Smooth muscle cell (in vitro differentiated cells): ENCODE results near the gene PTPRF. TPM values are rescaled to one million over a fixed set of nuclear protein-coding genes. Genes with fewer than 3 reads are reported as not detected.

Experiments
- DNase-seq: peaks from one replicate; lab custom pipeline; 2025; ENCODE audit not compliant: unreplicated experiment; lab: John Stamatoyannopoulos, UW
- H2AFZ ChIP-seq: fragments of 200-600 bp; sonication (generic); 2 replicates; pipeline ENCODE4 v1.6.0; 2016; ENCODE audit warnings: antibody characterized with exemption, low read depth, mild to moderate bottlenecking
- H3F3A ChIP-seq: fragments of 200-600 bp; sonication (generic); 2 replicates; pipeline ENCODE4 v1.6.0; 2017; ENCODE audit warnings: antibody characterized with exemption, low read depth
- H3K27ac ChIP-seq: fragments of 200-600 bp; sonication (generic); 2 replicates; pipeline ENCODE4 v1.5.1; 2016; ENCODE audit warnings: low read depth, mild to moderate bottlenecking
- H3K27me3 ChIP-seq: fragments of 200-600 bp; sonication (generic); 2 replicates; pipeline ENCODE4 v1.6.1; 2016; ENCODE audit warnings: low read depth, mild to moderate bottlenecking
- H3K36me3 ChIP-seq: fragments of 200-600 bp; sonication (generic); 2 replicates; pipeline ENCODE4 v1.5.1; 2016; ENCODE audit warnings: low read depth
- H3K4me1 ChIP-seq: fragments of 200-600 bp; sonication (generic); 2 replicates; pipeline ENCODE4 v1.5.1; 2016; ENCODE audit warnings: low read depth
- H3K4me2 ChIP-seq: fragments of 200-600 bp; sonication (generic); 2 replicates; pipeline ENCODE4 v1.6.0; 2016; ENCODE audit warnings: mild to moderate bottlenecking
- H3K4me3 ChIP-seq: fragments of 200-600 bp; sonication (generic); 2 replicates; pipeline ENCODE4 v1.5.1; 2016; ENCODE audit warnings: mild to moderate bottlenecking
- H3K79me2 ChIP-seq: fragments of 200-600 bp; sonication (generic); 2 replicates; pipeline ENCODE4 v1.6.0; 2016; ENCODE audit warnings: low read depth, mild to moderate bottlenecking
- H3K9ac ChIP-seq: fragments of 200-600 bp; sonication (generic); 2 replicates; pipeline ENCODE4 v1.6.0; 2016; ENCODE audit warnings: low read depth
- H3K9me3 ChIP-seq: fragments of 200-600 bp; sonication (generic); replicated peaks from 2 replicates; pipeline ENCODE4 v1.5.1; 2016; ENCODE audit warnings: low read depth
- H4K20me1 ChIP-seq: fragments of 200-600 bp; sonication (generic); 2 replicates; pipeline ENCODE4 v1.6.0; 2016; ENCODE audit warnings: low read depth
- CTCF ChIP-seq: fragments of 200-600 bp; sonication (generic); IDR thresholded peaks from 2 replicates; pipeline ENCODE4 v1.5.1; 2017; ENCODE audit warnings: borderline replicate concordance, mild to moderate bottlenecking, antibody characterized with exemption; ENCODE audit not compliant: insufficient read depth, poor library complexity, severe bottlenecking
- WGBS: methylation state at CpG from one replicate; pipeline ENCODE4 v1.1.7; 2016; ENCODE audit warnings: low lambda C conversion rate; 5-methylcytosine and 5-hydroxymethylcytosine counted together
- polyA plus RNA-seq: library from polyadenylated mRNA; unstranded; fragments of >200 nt; fragmentation: Nextera tagmentation; extraction: Ambion mirVana; gene quantifications from 2 replicates; pipeline ENCODE4 v1.2.1, GENCODE V29; 2016
- total RNA-seq: library from RNA; depleted of rRNA; stranded (reverse); fragments of >200 nt; gene quantifications from 2 replicates; pipeline ENCODE4 v1.2.3, GENCODE V29; 2014

Gene PTPRF
- total and polyA plus RNA-seq, 2 experiments from 2014 or later: 39.9 to 71.0 TPM

- Histone ChIP-seq H3K27ac (no peak overlapping the region), H3K79me2 (no peaks in the 10 kb centered on the region)
Observed at GRCh38 chr1:43577655-43578542, 47.2 kb downstream of the PTPRF start.

GRCh38 chr1:43580039-43580438, 49.4 kb downstream of the PTPRF start:
- Histone ChIP-seq H3K9me3 (no peaks in the 10 kb centered on the region), H3K36me3 (no peaks in the 10 kb centered on the region), H3K27me3 (no peaks in the 10 kb centered on the region), H2AFZ (no peak overlapping the region), H3K4me2 (no peak overlapping the region), H3K79me2 (no peaks in the 10 kb centered on the region), H3K4me1 (no peaks in the 10 kb centered on the region), H4K20me1 (no peaks in the 10 kb centered on the region), H3K27ac (no peak overlapping the region), H3K9ac (no peak overlapping the region), H3K4me3 (no peak overlapping the region), H3F3A (no peaks in the 10 kb centered on the region)
- no peak for DNase-seq
- 87% methylated on average over 9 of the region's 9 CpGs for WGBS
- TF ChIP-seq CTCF: no peak

More at GRCh38 chr1:43577655-43578542, 47.2 kb downstream of the PTPRF start:
- no peaks in the 10 kb centered on the region for H3K36me3 ChIP-seq
- H2AFZ ChIP-seq: no peak overlapping the region
- TF ChIP-seq CTCF: no peak
- no peak overlapping the region for H3K9ac ChIP-seq
- no peaks in the 10 kb centered on the region for H3K4me1 ChIP-seq
- no peaks in the 10 kb centered on the region for H3F3A ChIP-seq
- H4K20me1 ChIP-seq: no peaks in the 10 kb centered on the region
- no peak for DNase-seq
- 59% methylated on average over 18 of the region's 18 CpGs for WGBS
- no peaks in the 10 kb centered on the region for H3K9me3 ChIP-seq
- no peak overlapping the region for H3K4me2 ChIP-seq
- no peaks in the 10 kb centered on the region for H3K27me3 ChIP-seq
- H3K4me3 ChIP-seq: no peak overlapping the region

- no peaks in the 10 kb centered on the region for H4K20me1 ChIP-seq
- TF ChIP-seq CTCF: no peak
- H3K9me3 ChIP-seq: no peaks in the 10 kb centered on the region
- no peaks in the 10 kb centered on the region for H3K4me1 ChIP-seq
- H3K27me3 ChIP-seq: no peaks in the 10 kb centered on the region
- no peaks in the 10 kb centered on the region for H3F3A ChIP-seq
- no peak overlapping the region for H3K4me3 ChIP-seq
- DNase-seq: peak; percentile 4
- peak overlapping the region; percentile 70 for H3K27ac ChIP-seq
- WGBS: 58% methylated on average over 5 of the region's 5 CpGs
- no peak overlapping the region for H3K4me2 ChIP-seq
- no peaks in the 10 kb centered on the region for H3K36me3 ChIP-seq
- H3K9ac ChIP-seq: peak overlapping the region; percentile 43
- H2AFZ ChIP-seq: no peak overlapping the region
- no peaks in the 10 kb centered on the region for H3K79me2 ChIP-seq
Observed at GRCh38 chr1:43582162-43582566, 51.5 kb downstream of the PTPRF start.
